ENCODE measurements around the gene CHRNA5.

The CHRNA5 gene

GRCh38 chr15:78620527-78621421 is 55.5 kb downstream of the CHRNA5 start, which contains the start of gene CHRNA3:
Gene CHRNA3 (minus strand): TSS chr15:78620996. CDS start chr15:78620794, 202 bp downstream.
- DNase-seq (ENCODE audit: low read depth) = no peak

GRCh38 chr15:78621810-78622402 is 56.6 kb downstream of the CHRNA5 start:
- DNase-seq (ENCODE audit: low read depth) = no peak

- DNase-seq (ENCODE audit: low read depth) = no peak
Observed at GRCh38 chr15:78623786-78624497, 58.6 kb downstream of the CHRNA5 start.

- DNase-seq (ENCODE audit: low read depth) = no peak
Observed at GRCh38 chr15:78624651-78625590, 59.6 kb downstream of the CHRNA5 start.

- DNase-seq (ENCODE audit: low read depth) = no peak
Observed at GRCh38 chr15:78625606-78626280, 60.4 kb downstream of the CHRNA5 start.

GRCh38 chr15:78626381-78626995 is 61.2 kb downstream of the CHRNA5 start:
- DNase-seq (ENCODE audit: low read depth) = no peak

- no peak for DNase-seq (ENCODE audit: low read depth)
Observed at GRCh38 chr15:78627348-78627747, 62.0 kb downstream of the CHRNA5 start.

GRCh38 chr15:78628227-78628626 is 62.9 kb downstream of the CHRNA5 start:
- DNase-seq (ENCODE audit: low read depth) = no peak

GRCh38 chr15:78629031-78629715 is 63.9 kb downstream of the CHRNA5 start:
- no peak for DNase-seq (ENCODE audit: low read depth)

GRCh38 chr15:78629716-78630065 is 64.4 kb downstream of the CHRNA5 start:
- DNase-seq (ENCODE audit: low read depth) = no peak

- no peak for DNase-seq (ENCODE audit: low read depth)
Observed at GRCh38 chr15:78630886-78631633, 65.7 kb downstream of the CHRNA5 start.

- DNase-seq (ENCODE audit: low read depth) = no peak
Observed at GRCh38 chr15:78633348-78633747, 68.0 kb downstream of the CHRNA5 start.

- DNase-seq (ENCODE audit: low read depth) = no peak
Observed at GRCh38 chr15:78634210-78635145, 69.2 kb downstream of the CHRNA5 start.

GRCh38 chr15:78635346-78635745 is 70.0 kb downstream of the CHRNA5 start:
- no peak for DNase-seq (ENCODE audit: low read depth)

GRCh38 chr15:78636378-78636859 is 71.1 kb downstream of the CHRNA5 start:
- DNase-seq (ENCODE audit: low read depth) = no peak

GRCh38 chr15:78637776-78638435 is 72.6 kb downstream of the CHRNA5 start:
- no peak for DNase-seq (ENCODE audit: low read depth)

GRCh38 chr15:78638658-78639314 is 73.5 kb downstream of the CHRNA5 start:
- peak; percentile 28 for DNase-seq (ENCODE audit: low read depth)

Data from amniotic epithelial cell (primary cell).